ENCODE data around the gene PCDHGA1.
"Not testable (repeated sequence)": the region's sequence is repeated elsewhere in the genome, so short reads cannot be mapped to it uniquely, and the experiment has no call there.

Gene PCDHGA1

DNA sequence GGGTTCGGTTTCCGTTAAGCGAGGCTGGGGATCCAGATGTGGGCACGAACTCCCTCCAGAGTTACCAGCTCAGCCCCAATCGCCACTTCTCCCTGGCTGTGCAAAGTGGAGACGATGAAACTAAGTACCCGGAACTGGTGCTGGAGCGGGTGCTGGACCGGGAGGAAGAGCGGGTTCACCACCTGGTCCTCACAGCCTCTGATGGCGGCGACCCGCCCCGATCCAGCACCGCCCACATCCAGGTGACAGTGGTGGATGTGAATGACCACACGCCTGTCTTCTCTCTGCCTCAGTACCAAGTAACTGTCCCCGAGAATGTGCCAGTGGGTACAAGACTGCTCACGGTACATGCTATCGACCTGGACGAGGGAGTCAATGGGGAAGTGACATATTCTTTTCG lies 53.0 kb downstream of the PCDHGA1 start:
- DNase-seq = no peak

DNA sequence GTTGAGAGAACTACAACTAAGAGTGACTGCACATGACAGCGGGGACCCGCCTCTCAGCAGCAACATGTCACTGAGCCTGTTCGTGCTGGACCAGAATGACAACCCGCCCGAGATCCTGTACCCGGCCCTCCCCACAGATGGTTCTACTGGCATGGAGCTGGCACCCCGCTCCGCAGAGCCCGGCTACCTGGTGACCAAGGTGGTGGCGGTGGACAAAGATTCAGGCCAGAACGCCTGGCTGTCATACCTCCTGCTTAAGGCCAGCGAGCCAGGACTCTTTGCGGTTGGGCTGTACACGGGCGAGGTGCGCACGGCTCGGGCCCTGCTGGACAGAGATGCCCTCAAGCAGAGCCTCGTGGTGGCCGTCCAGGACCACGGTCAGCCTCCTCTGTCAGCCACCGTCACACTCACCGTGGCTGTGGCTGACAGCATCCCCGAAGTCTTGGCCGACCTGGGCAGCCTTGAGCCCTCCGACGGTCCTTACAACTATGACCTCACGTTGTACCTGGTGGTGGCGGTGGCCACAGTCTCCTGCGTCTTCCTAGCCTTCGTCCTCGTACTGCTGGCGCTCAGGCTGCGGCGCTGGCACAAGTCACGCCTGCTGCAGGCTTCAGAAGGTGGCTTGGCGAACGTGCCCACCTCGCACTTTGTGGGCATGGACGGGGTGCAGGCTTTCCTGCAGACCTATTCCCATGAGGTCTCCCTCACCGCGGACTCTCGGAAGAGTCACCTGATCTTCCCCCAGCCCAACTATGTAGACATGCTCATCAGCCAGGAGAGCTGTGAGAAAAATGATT lies 54.4 kb downstream of the PCDHGA1 start:
- no peak for DNase-seq

DNA sequence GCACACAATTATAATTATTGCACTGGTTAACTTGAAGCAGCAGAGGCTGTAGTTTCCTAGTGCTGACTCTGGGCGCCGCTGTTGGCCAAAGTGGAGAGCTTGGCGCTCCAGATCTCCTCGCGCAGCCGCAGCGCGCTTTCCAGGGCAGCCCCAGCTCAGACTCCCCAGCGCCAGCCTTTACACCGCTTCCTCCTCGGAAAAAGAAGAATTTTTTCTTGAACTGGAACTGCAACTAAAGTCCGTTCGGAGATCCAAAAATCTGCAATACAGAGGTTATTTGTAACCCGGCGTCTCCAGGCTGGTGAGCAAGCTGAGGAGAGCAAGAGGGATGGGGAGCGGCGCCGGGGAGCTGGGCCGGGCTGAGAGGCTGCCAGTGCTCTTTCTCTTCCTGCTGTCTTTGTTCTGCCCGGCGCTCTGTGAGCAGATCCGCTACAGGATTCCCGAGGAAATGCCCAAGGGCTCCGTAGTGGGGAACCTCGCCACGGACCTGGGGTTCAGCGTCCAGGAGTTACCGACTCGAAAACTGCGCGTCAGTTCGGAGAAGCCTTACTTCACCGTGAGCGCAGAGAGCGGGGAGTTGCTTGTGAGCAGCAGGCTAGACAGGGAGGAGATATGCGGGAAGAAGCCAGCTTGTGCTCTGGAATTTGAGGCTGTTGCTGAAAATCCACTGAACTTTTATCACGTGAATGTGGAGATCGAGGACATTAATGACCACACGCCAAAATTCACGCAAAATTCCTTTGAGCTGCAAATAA lies 57.4 kb downstream of the PCDHGA1 start, which contains the start of gene PCDHGB4:
Gene PCDHGB4, plus strand, starts transcription at position 142 of the 755 bp plus-strand sequence. Its CDS starts 187 bp downstream, at position 329.
- not testable (repeated sequence) for DNase-seq

DNA sequence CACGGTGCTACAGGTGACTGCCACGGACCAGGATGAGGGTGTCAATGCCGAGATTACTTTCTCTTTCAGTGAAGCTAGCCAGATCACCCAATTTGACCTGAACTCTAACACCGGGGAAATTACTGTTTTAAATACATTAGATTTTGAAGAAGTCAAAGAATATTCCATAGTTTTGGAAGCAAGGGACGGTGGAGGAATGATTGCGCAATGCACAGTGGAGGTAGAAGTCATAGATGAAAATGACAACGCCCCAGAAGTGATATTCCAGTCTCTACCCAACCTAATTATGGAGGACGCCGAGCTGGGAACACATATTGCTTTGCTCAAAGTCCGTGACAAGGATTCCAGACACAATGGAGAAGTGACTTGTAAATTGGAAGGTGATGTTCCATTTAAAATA lies 58.3 kb downstream of the PCDHGA1 start:
- DNase-seq = no peak

DNA sequence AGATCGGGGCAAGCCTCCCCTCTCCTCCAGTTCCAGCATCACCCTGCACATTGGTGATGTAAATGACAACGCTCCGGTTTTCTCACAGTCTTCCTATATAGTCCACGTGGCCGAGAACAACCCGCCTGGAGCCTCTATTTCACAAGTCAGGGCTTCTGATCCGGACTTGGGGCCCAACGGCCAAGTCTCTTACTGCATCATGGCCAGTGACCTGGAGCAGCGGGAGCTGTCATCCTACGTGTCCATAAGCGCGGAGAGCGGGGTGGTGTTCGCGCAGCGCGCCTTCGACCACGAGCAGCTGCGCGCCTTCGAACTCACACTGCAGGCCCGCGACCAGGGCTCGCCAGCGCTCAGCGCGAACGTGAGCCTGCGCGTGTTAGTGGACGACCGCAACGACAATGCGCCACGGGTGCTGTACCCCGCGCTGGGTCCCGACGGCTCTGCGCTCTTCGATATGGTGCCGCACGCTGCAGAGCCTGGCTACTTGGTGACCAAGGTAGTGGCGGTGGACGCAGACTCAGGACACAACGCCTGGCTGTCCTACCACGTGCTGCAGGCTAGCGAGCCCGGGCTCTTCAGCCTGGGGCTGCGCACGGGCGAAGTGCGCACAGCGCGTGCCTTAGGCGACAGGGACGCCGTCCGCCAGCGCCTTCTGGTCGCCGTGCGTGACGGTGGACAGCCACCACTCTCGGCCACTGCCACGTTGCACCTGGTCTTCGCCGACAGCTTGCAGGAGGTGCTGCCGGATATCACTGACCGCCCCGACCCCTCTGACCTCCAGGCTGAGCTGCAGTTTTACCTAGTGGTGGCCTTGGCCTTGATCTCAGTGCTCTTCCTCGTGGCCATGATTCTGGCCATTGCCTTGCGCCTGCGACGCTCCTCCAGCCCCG lies 59.1 kb downstream of the PCDHGA1 start:
- no peak for DNase-seq

DNA sequence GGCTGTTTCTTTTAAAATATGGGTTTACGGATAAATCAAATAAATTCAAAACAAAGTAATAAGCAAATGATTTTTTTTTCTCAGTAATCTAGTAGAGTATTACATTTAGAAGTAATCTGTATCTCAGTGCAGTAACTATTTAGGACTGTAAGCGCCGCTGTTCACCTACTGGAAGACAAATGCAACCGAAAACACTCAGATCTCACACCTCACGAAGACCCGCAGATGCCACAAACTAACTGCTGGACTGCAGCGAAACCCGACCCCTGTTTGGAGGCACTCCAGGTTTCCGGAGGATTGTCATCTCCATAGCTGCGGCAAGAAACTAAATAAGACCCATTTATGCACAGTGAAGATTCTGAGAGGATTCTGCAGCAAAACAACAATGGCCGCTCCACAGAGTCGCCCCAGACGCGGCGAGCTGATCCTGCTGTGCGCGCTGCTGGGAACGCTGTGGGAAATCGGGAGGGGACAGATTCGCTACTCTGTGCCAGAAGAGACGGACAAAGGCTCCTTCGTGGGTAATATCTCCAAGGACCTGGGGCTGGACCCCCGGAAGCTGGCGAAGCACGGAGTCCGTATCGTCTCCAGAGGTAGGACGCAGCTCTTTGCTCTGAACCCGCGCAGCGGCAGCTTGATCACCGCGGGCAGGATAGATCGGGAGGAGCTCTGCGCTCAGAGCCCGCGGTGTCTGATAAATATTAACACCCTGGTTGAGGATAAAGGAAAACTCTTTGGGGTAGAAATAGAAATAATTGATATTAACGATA lies 62.3 kb downstream of the PCDHGA1 start, which contains the start of gene PCDHGA8:
Gene PCDHGA8, plus strand, starts transcription at position 205 of the 770 bp plus-strand sequence. Its CDS starts 181 bp downstream, at position 386.
- DNase-seq = no peak

DNA sequence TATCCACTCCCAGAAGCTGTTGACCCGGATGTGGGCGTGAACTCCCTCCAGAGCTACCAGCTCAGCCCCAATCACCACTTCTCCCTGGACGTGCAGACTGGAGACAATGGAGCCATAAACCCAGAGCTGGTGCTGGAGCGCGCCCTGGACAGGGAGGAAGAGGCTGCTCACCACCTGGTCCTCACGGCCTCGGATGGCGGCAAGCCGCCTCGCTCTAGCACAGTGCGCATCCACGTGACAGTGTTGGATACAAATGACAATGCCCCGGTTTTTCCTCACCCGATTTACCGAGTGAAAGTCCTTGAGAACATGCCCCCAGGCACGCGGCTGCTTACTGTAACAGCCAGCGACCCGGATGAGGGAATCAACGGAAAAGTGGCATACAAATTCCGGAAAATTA lies 63.0 kb downstream of the PCDHGA1 start:
- DNase-seq = no peak

DNA sequence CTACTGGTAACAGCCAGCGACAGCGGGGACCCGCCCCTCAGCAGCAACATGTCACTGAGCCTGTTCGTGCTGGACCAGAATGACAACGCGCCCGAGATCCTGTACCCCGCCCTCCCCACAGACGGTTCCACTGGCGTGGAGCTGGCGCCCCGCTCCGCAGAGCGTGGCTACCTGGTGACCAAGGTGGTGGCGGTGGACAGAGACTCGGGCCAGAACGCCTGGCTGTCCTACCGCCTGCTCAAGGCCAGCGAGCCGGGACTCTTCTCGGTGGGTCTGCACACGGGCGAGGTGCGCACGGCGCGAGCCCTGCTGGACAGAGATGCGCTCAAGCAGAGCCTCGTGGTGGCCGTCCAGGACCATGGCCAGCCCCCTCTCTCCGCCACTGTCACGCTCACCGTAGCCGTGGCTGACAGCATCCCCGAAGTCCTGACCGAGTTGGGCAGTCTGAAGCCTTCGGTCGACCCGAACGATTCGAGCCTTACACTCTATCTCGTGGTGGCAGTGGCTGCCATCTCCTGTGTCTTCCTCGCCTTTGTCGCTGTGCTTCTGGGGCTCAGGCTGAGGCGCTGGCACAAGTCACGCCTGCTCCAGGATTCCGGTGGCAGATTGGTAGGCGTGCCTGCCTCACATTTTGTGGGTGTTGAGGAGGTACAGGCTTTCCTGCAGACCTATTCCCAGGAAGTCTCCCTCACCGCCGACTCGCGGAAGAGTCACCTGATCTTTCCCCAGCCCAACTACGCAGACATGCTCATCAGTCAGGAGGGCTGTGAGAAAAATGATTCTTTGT lies 64.3 kb downstream of the PCDHGA1 start:
- DNase-seq = not testable (repeated sequence)

DNA sequence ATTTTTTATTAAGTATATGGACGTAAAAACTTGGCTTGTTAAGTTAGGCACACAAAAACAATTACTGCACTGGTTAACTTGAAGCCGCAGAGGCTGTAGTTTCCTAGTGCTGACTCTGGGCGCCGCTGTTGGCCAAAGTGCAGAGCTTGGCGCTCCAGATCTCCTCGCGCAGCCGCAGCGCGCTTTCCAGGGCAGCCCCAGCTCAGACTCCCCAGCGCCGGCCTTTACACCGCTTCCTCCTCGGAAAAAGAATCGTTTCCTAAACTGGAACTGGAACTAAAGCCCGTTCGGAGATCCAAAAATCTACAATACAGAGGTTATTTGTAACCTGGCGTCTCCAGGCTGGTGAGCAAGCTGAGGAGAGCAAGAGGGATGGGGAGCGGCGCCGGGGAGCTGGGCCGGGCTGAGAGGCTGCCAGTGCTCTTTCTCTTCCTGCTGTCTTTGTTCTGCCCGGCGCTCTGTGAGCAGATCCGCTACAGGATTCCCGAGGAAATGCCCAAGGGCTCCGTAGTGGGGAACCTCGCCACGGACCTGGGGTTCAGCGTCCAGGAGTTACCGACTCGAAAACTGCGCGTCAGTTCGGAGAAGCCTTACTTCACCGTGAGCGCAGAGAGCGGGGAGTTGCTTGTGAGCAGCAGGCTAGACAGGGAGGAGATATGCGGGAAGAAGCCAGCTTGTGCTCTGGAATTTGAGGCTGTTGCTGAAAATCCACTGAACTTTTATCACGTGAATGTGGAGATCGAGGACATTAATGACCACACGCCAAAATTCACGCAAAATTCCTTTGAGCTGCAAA lies 67.6 kb downstream of the PCDHGA1 start, which contains the start of gene PCDHGB5:
Gene PCDHGB5, plus strand, starts transcription at position 192 of the 796 bp plus-strand sequence. Its CDS starts 181 bp downstream, at position 373.
- DNase-seq = not testable (repeated sequence)

DNA sequence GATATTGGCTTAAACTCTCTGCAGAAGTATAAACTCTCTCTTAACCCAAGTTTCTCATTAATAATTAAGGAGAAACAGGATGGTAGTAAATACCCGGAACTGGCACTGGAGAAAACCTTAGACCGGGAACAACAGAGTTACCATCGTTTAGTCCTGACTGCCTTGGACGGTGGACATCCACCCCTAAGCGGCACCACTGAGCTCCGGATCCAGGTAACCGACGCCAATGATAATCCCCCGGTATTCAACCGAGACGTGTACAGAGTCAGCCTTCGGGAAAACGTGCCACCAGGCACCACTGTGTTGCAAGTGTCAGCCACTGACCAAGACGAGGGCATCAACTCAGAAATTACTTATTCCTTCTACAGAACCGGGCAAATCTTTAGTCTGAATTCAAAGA lies 68.3 kb downstream of the PCDHGA1 start:
- DNase-seq = no peak

DNA sequence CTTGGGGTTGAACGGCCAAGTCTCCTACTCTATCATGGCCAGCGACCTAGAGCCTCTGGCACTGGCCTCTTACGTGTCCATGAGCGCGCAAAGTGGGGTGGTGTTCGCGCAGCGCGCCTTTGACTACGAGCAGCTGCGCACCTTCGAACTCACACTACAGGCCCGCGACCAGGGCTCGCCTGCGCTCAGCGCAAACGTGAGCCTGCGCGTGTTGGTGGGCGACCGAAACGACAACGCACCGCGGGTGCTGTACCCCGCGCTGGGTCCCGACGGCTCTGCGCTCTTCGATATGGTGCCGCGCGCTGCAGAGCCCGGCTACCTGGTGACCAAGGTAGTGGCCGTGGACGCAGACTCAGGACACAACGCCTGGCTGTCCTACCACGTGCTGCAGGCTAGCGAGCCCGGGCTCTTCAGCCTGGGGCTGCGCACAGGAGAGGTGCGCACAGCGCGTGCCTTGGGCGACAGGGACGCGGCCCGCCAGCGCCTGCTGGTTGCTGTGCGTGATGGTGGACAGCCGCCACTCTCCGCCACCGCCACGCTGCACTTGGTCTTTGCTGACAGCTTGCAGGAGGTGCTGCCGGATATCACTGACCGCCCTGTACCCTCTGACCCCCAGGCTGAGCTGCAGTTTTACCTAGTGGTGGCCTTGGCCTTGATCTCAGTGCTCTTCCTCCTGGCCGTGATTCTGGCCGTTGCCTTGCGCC lies 69.4 kb downstream of the PCDHGA1 start:
- no peak for DNase-seq

DNA sequence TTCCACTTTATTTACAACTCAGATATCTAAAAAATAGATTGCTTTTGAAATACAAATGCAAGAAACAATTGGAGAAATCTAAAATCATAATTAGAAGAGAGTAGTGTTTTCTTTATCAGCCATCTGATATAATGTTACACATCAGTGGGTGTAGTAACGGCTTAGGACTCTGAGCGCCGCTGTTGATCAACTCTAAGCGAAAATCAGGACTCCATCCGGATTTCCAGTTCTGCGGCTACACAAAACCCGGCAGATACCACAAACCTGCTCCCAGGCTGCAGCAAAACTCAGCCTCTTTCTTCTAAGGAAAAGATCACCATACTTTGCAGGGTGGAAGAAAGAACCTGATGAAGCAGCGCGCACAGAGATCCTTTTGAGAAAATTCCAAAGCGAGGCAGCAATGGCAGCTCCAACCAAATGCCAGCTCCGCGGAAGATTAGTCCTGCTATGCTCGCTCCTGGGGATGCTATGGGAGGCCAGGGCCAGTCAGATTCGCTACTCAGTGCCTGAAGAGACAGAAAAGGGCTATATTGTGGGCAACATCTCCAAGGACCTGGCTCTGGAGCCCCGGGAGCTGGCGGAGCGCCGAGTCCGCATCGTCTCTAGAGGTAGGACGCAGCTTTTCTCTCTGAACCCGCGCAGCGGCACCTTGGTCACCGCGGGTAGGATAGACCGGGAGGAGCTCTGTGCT lies 72.4 kb downstream of the PCDHGA1 start, which contains the start of gene PCDHGA9:
Gene PCDHGA9, plus strand, starts transcription at position 226 of the 691 bp plus-strand sequence. Its CDS starts 175 bp downstream, at position 401.
- DNase-seq = no peak

DNA sequence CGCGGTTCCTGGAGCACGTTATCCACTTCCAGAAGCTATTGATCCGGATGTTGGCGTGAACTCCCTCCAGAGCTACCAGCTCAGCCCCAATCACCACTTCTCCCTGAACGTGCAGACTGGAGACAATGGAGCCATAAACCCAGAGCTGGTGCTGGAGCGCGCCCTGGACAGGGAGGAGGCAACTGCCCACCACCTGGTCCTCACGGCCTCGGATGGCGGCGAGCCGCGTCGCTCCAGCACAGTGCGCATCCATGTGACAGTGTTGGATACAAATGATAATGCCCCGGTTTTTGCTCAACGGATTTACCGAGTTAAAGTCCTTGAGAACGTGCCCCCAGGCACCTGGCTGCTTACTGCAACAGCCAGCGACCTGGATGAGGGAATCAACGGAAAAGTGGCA lies 73.1 kb downstream of the PCDHGA1 start:
- DNase-seq = no peak

DNA sequence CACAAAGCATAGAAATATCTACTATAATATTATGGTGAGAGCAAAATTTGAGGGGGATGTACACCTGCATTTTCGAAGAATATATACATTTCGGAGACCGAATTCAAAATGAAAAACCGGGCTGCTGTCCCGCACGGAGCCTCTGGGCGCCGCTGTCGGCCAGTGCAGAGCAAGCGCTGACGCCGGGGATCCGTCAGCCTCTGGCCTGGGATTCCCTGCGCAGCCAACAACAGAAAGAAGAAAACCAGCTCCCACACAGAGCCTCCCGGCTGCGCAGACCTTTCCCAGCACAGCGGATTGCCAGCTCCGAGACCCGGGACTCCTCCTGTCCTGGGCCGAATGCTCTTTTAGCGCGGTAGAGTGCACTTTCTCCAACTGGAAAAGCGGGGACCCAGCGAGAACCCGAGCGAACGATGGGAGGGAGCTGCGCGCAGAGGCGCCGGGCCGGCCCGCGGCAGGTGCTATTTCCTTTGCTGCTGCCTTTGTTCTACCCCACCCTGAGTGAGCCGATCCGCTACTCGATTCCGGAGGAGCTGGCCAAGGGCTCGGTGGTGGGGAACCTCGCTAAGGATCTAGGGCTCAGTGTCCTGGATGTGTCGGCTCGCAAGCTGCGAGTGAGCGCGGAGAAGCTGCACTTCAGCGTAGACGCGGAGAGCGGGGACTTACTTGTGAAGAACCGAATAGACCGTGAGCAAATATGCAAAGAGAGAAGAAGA lies 77.6 kb downstream of the PCDHGA1 start, which contains the start of gene PCDHGB6:
Gene PCDHGB6, plus strand, starts transcription at position 232 of the 716 bp plus-strand sequence. Its CDS starts 182 bp downstream, at position 414.
- DNase-seq = not testable (repeated sequence)

DNA sequence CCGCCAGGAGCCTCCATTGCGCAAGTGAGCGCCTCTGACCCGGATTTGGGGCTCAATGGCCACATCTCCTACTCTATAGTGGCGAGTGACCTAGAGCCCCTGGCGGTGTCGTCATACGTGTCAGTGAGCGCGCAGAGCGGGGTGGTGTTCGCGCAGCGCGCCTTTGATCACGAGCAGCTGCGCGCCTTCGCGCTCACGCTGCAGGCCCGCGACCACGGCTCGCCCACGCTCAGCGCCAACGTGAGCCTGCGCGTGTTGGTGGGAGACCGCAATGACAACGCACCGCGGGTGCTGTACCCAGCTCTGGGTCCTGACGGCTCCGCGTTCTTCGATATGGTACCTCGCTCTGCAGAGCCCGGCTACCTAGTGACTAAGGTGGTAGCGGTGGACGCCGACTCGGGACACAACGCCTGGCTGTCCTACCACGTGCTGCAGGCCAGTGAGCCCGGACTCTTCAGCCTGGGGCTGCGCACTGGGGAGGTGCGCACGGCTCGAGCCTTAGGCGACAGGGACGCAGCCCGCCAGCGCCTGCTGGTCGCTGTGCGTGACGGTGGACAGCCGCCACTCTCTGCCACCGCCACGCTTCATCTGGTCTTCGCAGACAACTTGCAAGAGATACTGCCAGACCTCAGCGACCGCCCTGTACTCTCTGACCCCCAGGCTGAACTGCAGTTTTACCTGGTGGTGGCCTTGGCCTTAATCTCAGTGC lies 79.4 kb downstream of the PCDHGA1 start:
- no peak for DNase-seq

DNA sequence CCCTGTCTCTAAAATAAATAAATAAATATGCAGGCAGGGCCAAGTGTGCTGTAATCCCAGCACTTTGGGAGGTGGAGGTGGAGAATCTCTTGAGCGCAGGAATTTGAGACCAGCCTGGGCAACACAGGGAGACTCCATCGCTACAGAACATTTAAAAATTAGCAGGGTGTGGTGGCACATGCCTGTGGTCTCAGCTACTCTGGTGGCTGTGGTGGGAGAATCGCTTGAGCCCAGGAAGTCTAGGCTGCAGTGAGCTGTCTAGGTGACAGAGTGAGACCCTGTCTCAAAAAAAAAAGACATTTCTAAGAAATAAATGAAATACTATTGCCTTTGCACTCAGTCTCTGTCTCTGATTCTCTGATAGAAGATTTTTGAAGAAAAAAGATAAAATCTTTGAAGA lies 81.3 kb downstream of the PCDHGA1 start:
- DNase-seq = no peak

DNA sequence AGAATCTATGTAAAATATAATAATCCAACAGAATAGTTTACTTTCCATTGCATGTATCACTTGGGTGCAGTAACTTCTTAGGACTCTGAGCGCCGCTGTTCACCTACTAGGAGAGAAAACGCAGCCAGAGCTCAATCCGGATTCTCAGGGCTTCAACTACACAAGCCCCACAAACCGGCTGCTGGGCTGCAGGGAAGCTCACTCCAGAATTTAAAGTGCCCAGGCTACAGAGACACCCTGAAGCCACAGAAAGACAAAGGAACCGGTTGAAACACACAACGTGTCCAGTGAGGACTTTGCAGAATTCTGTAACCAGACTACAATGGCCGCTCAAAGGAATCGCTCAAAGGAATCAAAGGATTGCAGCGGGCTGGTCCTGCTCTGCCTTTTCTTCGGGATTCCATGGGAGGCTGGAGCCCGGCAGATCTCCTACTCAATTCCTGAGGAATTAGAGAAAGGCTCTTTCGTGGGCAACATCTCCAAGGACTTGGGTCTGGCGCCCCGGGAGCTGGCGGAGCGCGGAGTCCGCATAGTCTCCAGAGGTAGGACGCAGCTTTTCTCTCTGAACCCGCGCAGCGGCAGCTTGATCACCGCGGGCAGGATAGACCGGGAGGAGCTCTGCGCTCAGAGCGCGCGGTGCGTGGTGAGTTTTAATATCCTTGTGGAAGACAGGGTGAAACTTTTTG lies 82.7 kb downstream of the PCDHGA1 start, which contains the start of gene PCDHGA10:
Gene PCDHGA10, plus strand, starts transcription at position 134 of the 686 bp plus-strand sequence. Its CDS starts 189 bp downstream, at position 323.
- no peak for DNase-seq

All from GF-D8 (cell line).